ENCODE data around the gene CECR2.
"Not testable (repeated sequence)": the region's sequence is repeated elsewhere in the genome, so short reads cannot be mapped to it uniquely, and the experiment has no call there.

The CECR2 gene

DNA sequence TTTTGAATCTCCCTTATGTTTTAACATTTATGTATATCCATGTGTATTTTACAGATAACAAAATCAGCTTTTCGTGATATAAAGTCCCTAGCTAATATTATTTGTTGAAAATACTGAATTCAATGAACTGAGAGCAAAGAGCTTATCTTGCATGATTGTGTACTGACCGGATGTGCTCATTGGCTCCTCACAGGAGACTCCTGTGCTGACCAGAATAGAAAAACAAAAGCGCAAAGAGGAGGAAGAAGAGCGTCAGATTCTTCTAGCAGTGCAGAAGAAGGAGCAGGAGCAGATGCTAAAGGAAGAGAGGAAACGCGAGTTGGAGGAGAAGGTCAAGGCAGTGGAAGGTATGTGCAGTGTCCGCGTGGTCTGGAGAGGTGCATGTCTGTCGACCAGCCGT lies 154.7 kb downstream of the CECR2 start:
- no peak for DNase-seq

DNA sequence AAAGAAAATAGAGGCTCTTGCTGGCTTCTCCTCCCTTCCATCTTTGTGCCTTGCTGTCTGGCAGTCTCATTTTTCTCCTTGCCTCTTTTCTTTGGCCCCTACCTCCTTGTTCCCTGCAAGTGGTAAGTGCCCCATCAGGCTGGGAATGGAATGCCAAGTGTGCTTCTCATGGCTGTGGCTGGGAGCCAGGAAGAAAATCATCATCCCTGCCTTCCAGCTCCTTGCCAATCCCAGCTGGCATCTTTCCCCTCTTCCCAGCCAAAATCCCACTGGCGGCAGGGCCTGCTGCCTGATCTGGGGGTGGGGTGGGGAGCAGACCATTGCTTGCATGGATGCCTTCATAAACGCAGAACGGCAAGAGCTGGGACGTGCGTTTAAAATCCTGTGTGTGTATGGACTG lies 167.0 kb downstream of the CECR2 start:
- DNase-seq, result no peak

DNA sequence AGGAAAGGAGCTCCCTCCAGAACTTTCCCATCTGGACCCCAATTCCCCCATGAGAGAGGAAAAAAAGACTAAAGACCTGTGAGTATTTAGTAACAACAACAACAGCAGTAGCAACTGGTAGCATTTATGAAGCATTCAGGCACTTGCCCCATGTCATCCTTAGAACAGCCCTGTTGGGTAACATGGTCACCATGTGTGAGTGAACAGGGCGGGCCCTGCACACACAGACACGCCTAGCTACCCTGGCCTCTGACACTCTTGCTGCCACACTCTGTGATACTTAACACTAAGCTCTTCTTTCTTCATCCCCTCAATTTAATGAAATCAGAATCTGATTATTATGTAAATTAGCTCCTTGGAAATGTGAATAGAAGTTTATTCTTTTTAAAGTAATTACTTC lies 167.9 kb downstream of the CECR2 start:
- DNase-seq, result no peak

DNA sequence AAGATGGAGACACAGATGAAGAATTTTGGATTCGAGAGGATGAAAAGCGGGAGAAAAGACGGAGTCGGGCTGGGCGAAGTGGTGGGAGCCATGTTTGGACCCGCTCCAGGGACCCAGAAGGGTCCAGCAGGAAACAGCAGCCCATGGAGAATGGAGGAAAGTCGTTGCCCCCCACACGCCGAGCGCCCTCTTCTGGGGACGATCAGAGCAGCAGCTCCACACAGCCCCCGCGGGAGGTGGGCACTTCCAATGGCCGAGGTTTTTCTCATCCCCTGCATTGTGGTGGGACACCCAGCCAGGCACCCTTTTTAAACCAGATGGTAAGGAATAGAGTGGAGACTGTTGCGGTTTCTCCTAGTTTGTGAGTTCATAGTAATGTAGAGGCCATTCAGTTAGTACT lies 171.2 kb downstream of the CECR2 start:
- DNase-seq, result no peak

DNA sequence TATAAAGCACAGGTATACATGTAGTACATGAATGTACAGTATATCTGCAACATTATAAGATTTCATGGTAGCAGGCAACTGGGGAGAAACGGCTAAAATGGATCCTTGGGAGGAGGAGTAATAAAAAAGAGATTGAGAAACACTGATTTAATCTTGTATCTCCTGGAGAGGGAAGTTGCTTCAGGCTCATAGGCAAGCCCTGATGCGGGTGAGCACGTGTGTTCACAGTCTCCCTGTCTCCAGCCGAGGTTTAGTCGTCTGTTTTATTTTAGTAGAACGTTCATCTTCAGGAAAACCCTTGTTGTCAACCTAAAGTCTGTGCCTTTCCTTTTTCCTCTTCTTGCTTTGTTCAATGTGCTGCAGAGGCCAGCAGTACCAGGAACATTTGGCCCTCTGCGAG lies 172.2 kb downstream of the CECR2 start:
- no peak for DNase-seq

DNA sequence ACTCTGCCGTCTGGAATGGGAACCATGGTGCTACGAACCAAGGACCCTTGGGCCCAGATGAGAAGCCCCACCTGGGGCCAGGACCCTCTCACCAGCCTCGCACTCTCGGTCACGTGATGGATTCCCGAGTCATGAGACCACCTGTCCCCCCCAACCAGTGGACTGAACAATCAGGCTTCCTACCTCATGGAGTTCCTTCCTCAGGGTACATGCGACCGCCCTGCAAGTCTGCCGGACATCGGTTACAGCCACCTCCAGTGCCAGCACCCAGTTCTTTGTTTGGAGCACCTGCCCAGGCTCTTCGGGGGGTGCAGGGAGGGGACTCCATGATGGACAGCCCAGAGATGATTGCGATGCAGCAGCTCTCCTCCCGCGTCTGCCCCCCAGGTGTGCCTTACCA lies 173.2 kb downstream of the CECR2 start:
- DNase-seq, result no peak

DNA sequence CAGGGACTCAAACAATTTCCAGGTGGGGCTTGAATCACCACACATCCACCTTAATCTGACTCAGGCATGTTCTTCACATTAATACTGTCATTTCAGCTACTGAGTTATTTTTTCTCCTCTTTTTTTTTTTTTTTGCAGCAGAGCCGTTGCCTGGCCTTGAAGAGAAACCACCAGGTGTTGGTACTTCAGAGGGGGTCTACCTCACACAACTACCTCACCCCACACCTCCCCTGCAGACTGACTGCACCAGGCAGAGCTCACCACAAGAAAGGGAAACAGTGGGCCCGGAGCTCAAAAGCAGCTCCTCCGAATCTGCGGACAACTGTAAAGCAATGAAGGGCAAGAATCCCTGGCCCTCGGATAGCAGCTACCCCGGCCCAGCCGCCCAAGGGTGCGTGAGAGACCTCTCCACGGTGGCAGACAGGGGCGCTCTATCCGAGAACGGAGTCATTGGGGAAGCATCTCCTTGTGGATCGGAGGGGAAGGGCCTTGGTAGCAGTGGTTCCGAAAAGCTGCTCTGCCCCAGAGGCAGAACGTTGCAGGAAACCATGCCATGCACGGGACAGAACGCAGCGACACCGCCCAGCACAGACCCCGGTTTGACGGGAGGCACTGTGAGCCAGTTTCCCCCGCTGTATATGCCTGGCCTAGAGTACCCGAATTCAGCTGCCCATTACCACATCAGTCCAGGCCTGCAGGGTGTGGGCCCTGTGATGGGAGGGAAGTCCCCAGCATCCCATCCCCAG lies 178.9 kb downstream of the CECR2 start:
- DNase-seq, result no peak

DNA sequence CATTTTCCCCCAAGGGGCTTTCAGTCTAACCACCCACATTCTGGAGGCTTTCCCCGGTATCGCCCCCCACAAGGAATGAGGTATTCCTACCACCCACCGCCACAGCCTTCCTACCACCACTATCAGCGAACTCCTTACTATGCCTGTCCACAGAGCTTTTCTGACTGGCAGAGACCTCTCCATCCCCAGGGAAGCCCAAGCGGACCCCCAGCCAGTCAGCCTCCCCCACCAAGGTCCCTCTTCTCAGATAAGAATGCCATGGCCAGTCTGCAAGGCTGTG lies 179.4 kb downstream of the CECR2 start:
- DNase-seq, result no peak

DNA sequence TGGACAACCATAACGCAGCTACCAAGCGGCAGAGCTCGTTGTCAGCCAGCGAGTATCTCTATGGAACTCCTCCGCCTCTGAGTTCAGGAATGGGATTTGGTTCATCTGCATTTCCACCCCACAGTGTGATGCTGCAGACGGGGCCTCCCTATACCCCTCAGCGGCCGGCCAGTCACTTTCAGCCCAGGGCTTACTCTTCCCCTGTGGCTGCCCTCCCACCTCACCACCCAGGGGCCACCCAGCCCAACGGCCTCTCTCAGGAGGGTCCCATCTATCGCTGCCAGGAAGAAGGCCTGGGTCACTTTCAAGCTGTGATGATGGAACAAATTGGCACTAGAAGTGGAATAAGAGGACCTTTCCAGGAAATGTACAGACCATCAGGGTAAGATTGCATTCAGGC lies 179.9 kb downstream of the CECR2 start:
- DNase-seq, result no peak

DNA sequence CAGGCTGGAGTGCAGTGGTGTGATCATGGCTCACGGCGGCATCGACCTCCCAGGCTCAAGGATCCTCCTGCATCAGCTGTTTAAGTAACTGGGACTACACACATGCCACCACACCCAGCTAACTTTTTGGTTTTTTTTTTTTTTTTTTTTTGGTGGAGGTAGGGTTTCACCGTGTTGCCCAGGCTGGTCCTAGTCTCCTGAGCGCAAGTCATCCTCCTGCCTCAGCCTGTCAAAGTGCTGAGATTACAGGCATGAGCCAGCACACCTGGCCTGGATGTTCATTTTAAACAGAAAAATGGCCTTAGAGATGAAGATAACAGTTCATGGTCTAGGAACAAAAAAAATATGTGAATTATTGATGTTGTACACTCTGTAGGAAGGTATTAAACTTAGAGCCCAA lies 180.4 kb downstream of the CECR2 start:
- no peak for DNase-seq

DNA sequence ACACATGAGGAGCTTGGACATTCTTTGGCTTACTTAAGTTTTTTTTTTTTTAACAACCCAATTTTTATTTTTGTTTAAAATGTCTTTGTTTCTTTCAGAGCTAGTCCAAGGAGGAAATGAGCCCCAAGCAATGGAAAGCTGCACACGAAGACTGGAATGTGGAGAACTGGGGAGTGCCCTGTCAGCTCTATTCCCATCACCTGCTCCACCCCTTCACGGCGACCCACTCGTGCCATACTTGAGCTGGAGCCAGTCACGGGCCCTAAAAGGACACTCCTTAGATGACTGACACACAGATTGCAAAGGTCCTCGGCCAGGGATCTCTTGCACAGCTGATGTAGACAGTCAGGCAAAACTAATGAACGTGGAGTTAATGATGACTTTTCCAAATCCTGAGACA lies 183.5 kb downstream of the CECR2 start:
- DNase-seq, result no peak

DNA sequence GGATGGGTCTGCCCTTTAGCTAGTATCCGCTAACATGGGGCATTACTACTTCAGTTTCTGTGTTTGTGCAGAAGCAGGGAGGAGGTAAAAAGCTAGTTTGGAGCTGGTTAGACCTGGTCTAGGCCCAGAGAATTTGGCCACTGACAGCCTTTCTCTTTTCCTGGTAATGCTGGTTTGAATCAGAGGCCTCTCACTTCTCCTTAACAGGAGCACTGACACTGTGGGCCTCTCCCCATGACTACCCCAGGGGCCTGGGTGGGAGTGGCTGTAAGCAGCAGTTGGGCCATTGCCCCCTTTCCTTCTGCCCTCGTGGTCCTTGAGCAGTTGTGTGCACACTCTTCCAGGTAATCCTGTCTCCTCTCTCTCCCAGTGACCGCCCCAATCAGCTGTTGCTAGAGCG lies 185.6 kb downstream of the CECR2 start:
- DNase-seq, result no peak

DNA sequence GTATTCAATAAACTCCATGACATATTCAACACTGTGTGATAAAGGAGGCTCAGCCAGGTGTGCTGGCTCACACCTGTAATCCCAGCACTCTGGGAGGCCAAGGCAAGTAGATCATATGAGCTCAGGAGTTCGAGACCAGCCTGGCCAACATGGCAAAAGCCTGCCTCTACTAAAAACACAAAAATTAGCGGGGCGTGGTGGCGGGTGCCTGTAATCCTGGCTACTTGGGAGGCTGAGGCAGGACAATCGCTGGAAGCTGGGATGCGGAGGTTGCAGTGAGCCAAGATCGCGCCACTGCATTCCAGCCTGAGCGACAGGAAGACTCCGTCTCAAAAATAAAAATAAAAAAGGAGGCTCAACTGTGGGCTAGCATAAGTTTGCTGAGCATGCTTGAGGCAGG lies 189.9 kb downstream of the CECR2 start:
- DNase-seq, result no peak

DNA sequence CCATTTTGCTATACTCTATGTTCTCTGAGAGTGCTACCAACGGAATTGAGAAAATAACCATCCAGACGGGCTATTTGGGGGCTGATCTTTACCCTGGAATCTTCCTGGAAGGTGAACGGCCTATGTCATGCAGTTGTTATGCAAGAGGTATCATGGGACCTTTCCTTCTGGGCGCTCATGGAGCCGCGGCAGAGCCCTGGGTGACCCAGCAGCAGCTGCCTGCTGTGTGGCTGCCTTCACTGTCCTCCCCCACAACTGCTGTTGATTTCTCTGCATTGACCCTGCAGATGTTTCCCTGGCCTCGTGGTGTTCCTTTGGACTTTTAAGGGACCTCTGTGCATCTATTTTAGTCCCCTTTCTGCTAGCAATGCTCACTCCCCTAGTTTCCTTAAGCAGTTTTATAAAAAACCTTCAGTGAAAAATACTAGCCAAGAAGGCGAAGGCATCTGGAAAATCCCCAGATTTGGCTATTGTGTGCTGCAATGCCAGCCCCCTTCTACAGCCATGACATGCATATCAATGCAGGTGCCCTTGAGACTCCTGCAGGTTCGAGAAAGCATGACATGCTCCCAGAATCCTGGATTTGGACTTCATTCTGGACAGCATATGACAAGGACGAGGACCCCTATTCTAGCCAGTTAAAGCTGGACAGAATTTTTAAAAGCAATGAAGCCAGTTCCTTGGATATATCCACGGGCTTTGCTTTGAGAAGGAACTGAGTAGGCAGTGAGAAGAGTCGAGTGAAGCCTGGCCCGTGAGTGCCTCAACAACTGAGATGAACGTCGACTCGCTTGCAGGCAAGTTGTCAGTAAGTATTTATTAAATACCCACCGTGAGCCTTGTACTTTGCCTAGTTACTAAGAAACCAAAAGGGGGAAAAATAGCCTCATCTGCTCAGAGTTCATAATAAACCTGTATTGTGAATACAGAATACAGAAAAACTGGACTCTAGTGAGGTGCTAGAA lies 193.9 kb downstream of the CECR2 start, which contains the start of gene SLC25A18:
SLC25A18 (plus strand) TSS at position 593 of the 965 bp plus-strand sequence. CDS start 16,447 bp downstream, outside the sequence.
- no peak for DNase-seq

DNA sequence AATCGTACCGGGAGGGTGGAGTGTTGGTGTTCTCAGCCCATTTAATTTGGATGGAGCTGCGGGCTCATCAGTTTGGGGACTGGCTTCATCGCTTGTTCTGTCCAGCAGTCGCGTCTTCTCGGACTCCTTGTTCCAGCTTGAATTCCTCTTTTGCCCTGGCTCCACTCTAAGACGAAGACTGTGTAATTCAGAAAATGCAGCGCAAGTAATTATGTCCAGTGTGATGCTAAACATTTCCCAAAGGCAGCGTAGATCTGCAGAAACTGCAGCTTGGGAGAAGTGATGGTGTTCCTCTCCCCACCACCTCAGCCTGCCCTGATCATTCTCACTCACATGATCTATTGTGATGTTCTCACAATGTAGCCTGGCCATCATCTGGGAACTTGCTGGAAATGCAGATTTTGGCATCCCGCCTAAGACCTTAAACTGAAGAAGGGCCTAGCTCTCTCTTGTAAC lies 194.7 kb downstream of the CECR2 start:
- DNase-seq, result no peak

DNA sequence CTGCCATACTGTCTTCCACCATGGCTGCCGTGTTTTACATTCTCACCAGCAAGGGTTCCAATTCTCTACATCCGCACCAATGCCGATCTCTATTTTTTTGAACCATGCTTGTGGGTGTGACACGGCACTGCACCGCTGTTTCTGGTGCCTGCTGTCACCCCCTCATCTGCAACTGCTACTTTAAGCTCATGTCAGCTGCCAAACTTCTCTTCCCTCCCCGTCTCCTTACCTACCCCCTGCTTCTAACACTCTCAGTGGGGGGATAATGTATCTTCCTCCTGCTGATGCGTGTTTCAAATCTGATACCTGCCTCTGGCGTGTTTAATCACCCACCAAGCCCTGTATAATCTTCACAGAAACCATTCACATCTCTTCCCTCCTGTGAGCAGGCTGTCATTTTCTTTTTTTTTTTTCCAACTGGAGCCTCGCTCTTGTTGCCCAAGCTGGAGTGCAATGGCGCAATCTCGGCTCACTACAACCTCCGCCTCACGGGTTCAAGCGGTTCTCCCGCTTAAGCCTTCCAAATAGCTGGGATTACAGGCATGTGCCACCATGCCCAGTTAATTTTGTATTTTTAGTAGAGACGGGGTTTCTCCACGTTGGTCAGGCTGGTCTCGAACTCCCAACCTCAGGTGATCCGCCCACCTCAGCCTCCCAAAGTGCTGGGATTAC lies 196.9 kb downstream of the CECR2 start:
- DNase-seq, result not testable (repeated sequence)

DNA sequence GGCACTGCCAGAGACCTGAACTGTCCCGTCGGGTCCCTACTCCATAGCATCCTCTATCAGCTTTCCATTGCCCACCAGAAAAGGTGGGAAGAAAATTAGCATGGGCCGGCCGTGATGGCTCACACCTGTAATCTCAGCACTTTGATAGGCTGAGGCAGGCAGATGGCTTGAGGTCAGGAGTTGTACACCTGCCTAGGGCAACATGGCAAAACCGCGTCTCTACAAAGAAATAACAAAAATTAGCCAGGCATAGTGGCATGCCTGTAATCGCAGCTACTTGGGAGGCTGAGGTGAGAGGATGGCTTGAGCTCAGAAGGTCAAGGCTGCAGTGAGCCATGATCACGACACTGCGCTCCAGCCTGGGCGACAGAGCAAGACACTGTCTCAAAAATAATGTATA lies 197.5 kb downstream of the CECR2 start:
- DNase-seq, result no peak

DNA sequence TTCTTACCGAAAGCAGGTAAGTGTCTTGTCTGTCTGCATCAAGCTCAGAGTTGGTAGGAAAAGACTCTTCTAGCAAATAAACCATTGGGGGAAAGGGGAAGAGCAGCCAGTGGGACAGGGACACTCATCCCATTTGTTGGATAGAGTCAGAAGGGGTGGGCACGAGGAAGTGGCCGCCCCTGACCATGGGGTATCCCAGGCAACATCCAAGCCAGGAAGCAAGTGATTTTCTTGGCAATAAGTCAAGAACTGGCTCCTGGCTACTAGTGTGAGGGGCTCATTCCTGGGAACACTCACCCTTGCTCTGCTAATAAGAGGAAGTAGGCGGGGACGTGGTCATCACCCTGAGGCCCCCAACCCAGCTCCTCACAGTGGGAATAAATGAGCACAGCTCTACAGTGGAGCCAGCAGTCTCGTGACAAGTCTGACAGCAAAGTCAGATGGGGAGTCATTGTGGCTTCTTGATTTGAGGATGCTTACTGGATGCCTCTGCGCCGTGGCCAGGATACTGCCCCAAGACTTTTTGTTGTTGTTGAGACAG lies 200.8 kb downstream of the CECR2 start:
- no peak for DNase-seq

DNA sequence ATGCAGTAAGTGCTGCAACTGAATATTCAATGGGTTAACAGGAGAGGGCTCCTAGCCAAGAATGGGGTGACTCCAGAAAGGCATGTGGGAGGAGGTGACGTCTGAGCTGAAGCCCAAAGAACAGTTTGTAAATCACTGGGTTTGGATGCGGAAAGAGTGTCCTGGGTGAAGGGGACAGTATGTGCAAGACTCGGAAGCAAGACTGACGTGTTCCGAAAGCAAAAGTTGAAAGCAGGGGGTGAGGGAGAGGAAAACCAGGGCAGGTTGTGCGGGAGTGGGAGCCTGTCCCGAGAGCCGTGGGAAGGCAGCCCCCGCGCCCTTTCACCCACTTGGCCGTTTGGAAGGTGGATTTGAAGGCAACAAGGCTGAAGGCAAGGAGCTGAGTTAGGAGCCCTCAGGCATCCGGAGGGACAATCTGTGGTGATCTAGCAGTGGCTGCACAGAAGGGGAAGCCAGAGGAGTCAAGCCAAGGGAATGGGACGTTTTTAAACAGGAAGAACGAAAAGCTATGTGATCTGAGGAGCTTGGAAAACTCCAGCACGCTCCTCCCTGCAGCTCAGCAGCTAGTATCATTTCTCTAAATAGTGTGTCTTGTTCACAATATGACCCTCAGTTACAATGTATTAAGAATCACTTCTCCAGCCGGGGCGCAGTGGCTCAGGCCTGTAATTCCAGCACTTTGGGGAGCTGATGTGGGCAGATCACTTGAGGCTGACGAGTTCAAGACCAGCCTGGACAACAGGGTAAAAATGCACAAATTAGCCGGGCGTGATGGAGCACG lies 201.8 kb downstream of the CECR2 start:
- DNase-seq, result no peak

DNA sequence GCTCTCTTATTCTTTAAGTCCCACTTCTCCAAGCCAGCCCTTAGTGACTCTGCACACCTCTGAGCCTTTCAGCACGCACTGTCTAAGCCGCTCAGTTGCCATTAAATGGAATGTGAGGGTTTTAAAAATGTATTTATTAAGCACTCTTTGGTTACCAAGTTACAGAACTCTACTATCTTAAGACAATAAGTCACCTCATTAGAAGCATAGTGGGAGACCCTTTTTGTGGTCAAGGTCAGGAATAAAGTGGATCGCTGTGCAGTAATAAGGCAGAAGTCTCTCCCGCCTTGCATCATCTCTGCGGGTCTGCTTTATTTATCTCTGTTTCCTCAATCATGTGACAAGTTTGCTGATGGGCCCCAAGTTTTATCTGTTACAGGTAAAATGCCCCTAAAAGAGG lies 205.9 kb downstream of the CECR2 start:
- no peak for DNase-seq

DNA sequence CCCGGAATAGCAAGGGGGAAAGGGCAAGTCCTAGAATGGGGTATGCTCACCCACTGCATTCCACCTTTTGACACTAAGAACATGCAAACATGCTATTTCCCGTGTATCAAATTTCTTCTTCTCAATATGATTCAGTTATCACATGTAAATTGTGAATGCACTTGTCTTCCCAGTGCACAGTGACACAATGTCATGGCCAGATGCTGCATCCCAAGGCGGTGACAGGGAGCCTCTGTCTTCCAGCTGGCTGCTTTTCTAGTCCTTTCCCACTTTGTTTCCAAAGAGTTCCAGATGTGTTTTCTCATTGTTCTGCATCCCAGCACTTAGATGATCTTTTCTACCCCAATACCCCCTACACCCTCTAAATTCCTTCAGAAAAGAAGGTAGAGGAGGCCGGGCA lies 206.4 kb downstream of the CECR2 start:
- no peak for DNase-seq

DNA sequence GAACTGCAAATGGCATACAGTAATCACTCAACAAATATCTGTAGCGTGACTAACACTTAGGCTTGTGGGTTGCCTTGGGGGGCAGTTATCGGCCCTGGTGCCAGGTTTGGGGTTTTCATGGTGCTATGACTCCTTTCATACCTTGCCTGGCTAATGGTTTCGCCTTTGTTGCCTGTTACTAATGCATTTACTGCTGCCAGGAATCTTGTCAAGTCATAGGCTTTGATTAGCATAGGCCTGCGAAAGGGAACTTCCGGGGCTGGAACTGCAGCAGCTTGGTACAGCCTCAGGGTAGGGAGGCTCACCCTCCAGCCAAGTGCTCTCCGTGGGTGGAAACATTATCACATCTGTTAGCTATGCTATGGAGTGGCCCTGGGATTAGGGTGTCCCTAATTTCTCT lies 207.2 kb downstream of the CECR2 start:
- DNase-seq, result no peak

Measured in stimulated activated CD8-positive, alpha-beta memory T cell treated with anti-CD3 and anti-CD28 coated beads, Interleukin-4, amount 100 ng/mL, for 48 hours (primary cell).